HEK293 (cell line): ENCODE measurements around the gene PLA2G1B.

ENCODE experiments used
- CTCF ChIA-PET: fragments of 350-600 bp; formaldehyde crosslinking; extraction: SDS; loops from one replicate; lab custom pipeline; 2021; ENCODE audit warnings: antibody characterized with exemption; lab: Yijun Ruan, JAX
- POLR2A ChIA-PET: fragments of 300-600 bp; formaldehyde crosslinking; extraction: SDS; loops from one replicate; lab custom pipeline; 2020; ENCODE audit warnings: antibody characterized with exemption, inconsistent platforms; lab: Yijun Ruan, JAX
- H3K27ac ChIP-seq: fragments of 200-500 bp; sonication (Bioruptor generic); 2 replicates; pipeline ENCODE4 v1.5.1; 2014; ENCODE audit warnings: low read depth, low read length, control low read depth, inconsistent platforms; ENCODE audit errors: extremely low read depth
- H3K36me3 ChIP-seq, 2 experiments: fragments of 200-500 bp in 1 of 2; sonication (Bioruptor generic) in 1 of 2; 1 replicate in 1 of 2; 2 replicates in 1 of 2; pipeline ENCODE4 v1.5.1; 2014 to 2017; ENCODE audit warnings: inconsistent platforms in 2 of 2, low read length in 2 of 2; ENCODE audit not compliant: control insufficient read depth in 2 of 2, insufficient read depth in 1 of 2
- H3K4me1 ChIP-seq: fragments of 200-500 bp; sonication (Bioruptor generic); 2 replicates; pipeline ENCODE4 v1.5.1; 2014; ENCODE audit warnings: mild to moderate bottlenecking, low read length, inconsistent platforms; ENCODE audit not compliant: control insufficient read depth, insufficient read depth
- H3K4me3 ChIP-seq: 2 replicates; pipeline ENCODE4 v1.5.1; 2011; ENCODE audit warnings: low read depth, mild to moderate bottlenecking, control low read depth, low read length, moderate library complexity
- H3K9me3 ChIP-seq: fragments of 200-500 bp; sonication (Bioruptor generic); 2 replicates; pipeline ENCODE4 v1.5.1; 2014; ENCODE audit warnings: low read depth, low read length, inconsistent platforms; ENCODE audit not compliant: control insufficient read depth, insufficient read depth
- GLI2 ChIP-seq: fragments of 450-650 bp; formaldehyde crosslinking; IDR thresholded peaks from 2 replicates; pipeline ENCODE4; 2017; ENCODE audit warnings: missing biosample characterization, missing genetic modification characterization, low read depth, borderline replicate concordance
- MYNN ChIP-seq: fragments of 450-650 bp; formaldehyde crosslinking; IDR thresholded peaks from 2 replicates; pipeline ENCODE4 v1.5.1; 2016; ENCODE audit warnings: missing biosample characterization, missing genetic modification characterization, borderline replicate concordance
- SP7 ChIP-seq: fragments of 450-650 bp; formaldehyde crosslinking; IDR thresholded peaks from 2 replicates; pipeline ENCODE4 v1.5.1; 2016; ENCODE audit warnings: missing biosample characterization, missing genetic modification characterization
- ZNF146 ChIP-seq: fragments of 450-650 bp; formaldehyde crosslinking; IDR thresholded peaks from 2 replicates; pipeline ENCODE4 v1.5.1; 2016; ENCODE audit warnings: missing biosample characterization, missing genetic modification characterization
- ZNF174 ChIP-seq: fragments of 450-650 bp; formaldehyde crosslinking; IDR thresholded peaks from 2 replicates; pipeline ENCODE4 v1.5.0; 2017; ENCODE audit warnings: missing biosample characterization, mild to moderate bottlenecking, missing genetic modification characterization
- ZNF175 ChIP-seq: fragments of 450-650 bp; formaldehyde crosslinking; IDR thresholded peaks from 2 replicates; pipeline ENCODE4 v1.5.1; 2016; ENCODE audit warnings: missing biosample characterization, missing genetic modification characterization
- ZNF184 ChIP-seq: fragments of 450-650 bp; IDR thresholded peaks from 2 replicates; pipeline ENCODE4 v1.5.1; 2018; ENCODE audit warnings: missing biosample characterization, mild to moderate bottlenecking, missing genetic modification characterization
- ZNF202 ChIP-seq: fragments of 450-650 bp; formaldehyde crosslinking; IDR thresholded peaks from 2 replicates; pipeline ENCODE4 v1.5.1; 2016; ENCODE audit warnings: missing biosample characterization, missing genetic modification characterization, borderline replicate concordance
- ZNF394 ChIP-seq: fragments of 450-650 bp; formaldehyde crosslinking; IDR thresholded peaks from 2 replicates; pipeline ENCODE4 v1.5.1; 2016; ENCODE audit warnings: missing biosample characterization, missing genetic modification characterization, mild to moderate bottlenecking, moderate library complexity, borderline replicate concordance
- ZNF654 ChIP-seq: fragments of 450-650 bp; formaldehyde crosslinking; IDR thresholded peaks from 2 replicates; pipeline ENCODE4 v1.5.1; 2016; ENCODE audit warnings: low read depth, missing biosample characterization, missing genetic modification characterization
- ZNF777 ChIP-seq: fragments of 450-650 bp; formaldehyde crosslinking; IDR thresholded peaks from 2 replicates; pipeline ENCODE4 v1.5.1; 2017; ENCODE audit warnings: missing biosample characterization, missing genetic modification characterization, borderline replicate concordance
- ZNF830 ChIP-seq: fragments of 450-650 bp; IDR thresholded peaks from 2 replicates; pipeline ENCODE4 v1.5.0; 2018; ENCODE audit warnings: missing biosample characterization, missing genetic modification characterization, low read depth, mild to moderate bottlenecking, moderate library complexity
- TF ChIP-seq, protein P1 (sequence below): fragments of 450-650 bp; formaldehyde crosslinking; conservative IDR thresholded peaks from 2 replicates; pipeline ENCODE4 v1.5.1; 2016; ENCODE audit warnings: low read depth, missing biosample characterization, missing genetic modification characterization
- TF ChIP-seq, protein P2 (sequence below): fragments of 450-650 bp; formaldehyde crosslinking; IDR thresholded peaks from 2 replicates; pipeline ENCODE4 v1.5.1; 2016; ENCODE audit warnings: missing biosample characterization, missing genetic modification characterization
- TF ChIP-seq, protein P3 (sequence below): fragments of 450-650 bp; IDR thresholded peaks from 2 replicates; pipeline ENCODE4 v1.5.1; 2018; ENCODE audit warnings: missing biosample characterization, mild to moderate bottlenecking, missing genetic modification characterization
- TF ChIP-seq, protein P4 (sequence below): fragments of 450-650 bp; formaldehyde crosslinking; conservative IDR thresholded peaks from 2 replicates; pipeline ENCODE4 v1.5.1; 2016; ENCODE audit warnings: low read depth, missing biosample characterization, missing genetic modification characterization
- TF ChIP-seq, protein P5 (sequence below): fragments of 450-650 bp; formaldehyde crosslinking; IDR thresholded peaks from 2 replicates; pipeline ENCODE4 v1.5.1; 2016; ENCODE audit warnings: missing biosample characterization, missing genetic modification characterization

Gene PLA2G1B

DNA sequence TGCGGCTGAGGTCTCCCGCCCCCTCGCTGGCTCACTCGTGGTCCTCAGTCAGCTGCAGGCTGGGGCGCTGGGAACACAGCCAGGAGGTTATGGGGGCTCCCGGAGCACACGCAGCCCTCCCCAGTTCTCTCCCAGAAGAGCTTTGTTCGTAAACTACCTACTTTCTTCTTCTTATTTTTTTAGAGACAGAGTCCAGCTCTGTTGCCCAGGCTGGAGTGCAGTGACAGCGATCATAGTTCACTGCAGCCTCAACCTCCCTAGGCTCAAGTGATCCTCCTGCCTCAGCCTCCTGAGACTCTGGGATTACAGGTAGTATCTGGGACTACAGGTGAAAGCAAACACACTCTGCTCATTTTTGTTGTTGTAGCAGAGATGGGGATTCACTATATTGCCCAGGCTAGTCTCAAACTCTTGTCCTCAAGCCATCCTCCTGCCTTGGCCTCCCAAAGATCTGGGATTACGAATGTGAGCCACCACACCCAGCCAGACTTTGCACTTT is 15.5 kb upstream of the PLA2G1B start:
- H3K4me1 ChIP-seq, result no peaks in the 10 kb centered on the region
- TF ChIP-seq, protein P1, sequence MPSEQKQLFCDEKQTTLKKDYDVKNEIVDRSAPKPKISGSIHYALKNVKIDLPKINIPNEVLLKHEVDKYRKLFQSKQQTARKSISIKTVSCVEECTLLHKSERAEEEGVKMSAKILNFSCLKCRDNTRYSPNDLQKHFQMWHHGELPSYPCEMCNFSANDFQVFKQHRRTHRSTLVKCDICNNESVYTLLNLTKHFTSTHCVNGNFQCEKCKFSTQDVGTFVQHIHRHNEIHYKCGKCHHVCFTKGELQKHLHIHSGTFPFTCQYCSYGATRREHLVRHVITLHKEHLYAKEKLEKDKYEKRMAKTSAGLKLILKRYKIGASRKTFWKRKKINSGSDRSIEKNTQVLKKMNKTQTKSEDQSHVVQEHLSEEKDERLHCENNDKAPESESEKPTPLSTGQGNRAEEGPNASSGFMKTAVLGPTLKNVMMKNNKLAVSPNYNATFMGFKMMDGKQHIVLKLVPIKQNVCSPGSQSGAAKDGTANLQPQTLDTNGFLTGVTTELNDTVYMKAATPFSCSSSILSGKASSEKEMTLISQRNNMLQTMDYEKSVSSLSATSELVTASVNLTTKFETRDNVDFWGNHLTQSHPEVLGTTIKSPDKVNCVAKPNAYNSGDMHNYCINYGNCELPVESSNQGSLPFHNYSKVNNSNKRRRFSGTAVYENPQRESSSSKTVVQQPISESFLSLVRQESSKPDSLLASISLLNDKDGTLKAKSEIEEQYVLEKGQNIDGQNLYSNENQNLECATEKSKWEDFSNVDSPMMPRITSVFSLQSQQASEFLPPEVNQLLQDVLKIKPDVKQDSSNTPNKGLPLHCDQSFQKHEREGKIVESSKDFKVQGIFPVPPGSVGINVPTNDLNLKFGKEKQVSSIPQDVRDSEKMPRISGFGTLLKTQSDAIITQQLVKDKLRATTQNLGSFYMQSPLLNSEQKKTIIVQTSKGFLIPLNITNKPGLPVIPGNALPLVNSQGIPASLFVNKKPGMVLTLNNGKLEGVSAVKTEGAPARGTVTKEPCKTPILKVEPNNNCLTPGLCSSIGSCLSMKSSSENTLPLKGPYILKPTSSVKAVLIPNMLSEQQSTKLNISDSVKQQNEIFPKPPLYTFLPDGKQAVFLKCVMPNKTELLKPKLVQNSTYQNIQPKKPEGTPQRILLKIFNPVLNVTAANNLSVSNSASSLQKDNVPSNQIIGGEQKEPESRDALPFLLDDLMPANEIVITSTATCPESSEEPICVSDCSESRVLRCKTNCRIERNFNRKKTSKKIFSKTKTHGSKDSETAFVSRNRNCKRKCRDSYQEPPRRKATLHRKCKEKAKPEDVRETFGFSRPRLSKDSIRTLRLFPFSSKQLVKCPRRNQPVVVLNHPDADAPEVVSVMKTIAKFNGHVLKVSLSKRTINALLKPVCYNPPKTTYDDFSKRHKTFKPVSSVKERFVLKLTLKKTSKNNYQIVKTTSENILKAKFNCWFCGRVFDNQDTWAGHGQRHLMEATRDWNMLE, result no peak
- TF ChIP-seq ZNF777 (tag by site-specific recombination), result no peak
- TF ChIP-seq ZNF654 (tag by site-specific recombination), result no peak
- TF ChIP-seq, protein P2, sequence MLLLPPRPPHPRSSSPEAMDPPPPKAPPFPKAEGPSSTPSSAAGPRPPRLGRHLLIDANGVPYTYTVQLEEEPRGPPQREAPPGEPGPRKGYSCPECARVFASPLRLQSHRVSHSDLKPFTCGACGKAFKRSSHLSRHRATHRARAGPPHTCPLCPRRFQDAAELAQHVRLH (tag by site-specific recombination), result no peak
- TF ChIP-seq ZNF202 (tag by site-specific recombination), result no peak
- no peak for TF ChIP-seq MYNN (tag by site-specific recombination)
- TF ChIP-seq, protein P3, sequence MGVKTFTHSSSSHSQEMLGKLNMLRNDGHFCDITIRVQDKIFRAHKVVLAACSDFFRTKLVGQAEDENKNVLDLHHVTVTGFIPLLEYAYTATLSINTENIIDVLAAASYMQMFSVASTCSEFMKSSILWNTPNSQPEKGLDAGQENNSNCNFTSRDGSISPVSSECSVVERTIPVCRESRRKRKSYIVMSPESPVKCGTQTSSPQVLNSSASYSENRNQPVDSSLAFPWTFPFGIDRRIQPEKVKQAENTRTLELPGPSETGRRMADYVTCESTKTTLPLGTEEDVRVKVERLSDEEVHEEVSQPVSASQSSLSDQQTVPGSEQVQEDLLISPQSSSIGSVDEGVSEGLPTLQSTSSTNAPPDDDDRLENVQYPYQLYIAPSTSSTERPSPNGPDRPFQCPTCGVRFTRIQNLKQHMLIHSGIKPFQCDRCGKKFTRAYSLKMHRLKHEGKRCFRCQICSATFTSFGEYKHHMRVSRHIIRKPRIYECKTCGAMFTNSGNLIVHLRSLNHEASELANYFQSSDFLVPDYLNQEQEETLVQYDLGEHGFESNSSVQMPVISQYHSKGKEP (tag by site-specific recombination), result no peak
- no peak for TF ChIP-seq ZNF174
- TF ChIP-seq ZNF175 (tag by site-specific recombination), result no peak
- TF ChIP-seq GLI2 (tag by site-specific recombination), result no peak
- no peak for TF ChIP-seq SP7 (tag by site-specific recombination)
- TF ChIP-seq ZNF184 (tag by site-specific recombination), result no peak
- TF ChIP-seq, protein P4, sequence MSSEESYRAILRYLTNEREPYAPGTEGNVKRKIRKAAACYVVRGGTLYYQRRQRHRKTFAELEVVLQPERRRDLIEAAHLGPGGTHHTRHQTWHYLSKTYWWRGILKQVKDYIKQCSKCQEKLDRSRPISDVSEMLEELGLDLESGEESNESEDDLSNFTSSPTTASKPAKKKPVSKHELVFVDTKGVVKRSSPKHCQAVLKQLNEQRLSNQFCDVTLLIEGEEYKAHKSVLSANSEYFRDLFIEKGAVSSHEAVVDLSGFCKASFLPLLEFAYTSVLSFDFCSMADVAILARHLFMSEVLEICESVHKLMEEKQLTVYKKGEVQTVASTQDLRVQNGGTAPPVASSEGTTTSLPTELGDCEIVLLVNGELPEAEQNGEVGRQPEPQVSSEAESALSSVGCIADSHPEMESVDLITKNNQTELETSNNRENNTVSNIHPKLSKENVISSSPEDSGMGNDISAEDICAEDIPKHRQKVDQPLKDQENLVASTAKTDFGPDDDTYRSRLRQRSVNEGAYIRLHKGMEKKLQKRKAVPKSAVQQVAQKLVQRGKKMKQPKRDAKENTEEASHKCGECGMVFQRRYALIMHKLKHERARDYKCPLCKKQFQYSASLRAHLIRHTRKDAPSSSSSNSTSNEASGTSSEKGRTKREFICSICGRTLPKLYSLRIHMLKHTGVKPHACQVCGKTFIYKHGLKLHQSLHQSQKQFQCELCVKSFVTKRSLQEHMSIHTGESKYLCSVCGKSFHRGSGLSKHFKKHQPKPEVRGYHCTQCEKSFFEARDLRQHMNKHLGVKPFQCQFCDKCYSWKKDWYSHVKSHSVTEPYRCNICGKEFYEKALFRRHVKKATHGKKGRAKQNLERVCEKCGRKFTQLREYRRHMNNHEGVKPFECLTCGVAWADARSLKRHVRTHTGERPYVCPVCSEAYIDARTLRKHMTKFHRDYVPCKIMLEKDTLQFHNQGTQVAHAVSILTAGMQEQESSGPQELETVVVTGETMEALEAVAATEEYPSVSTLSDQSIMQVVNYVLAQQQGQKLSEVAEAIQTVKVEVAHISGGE (tag by site-specific recombination), result no peak
- TF ChIP-seq, protein P5, sequence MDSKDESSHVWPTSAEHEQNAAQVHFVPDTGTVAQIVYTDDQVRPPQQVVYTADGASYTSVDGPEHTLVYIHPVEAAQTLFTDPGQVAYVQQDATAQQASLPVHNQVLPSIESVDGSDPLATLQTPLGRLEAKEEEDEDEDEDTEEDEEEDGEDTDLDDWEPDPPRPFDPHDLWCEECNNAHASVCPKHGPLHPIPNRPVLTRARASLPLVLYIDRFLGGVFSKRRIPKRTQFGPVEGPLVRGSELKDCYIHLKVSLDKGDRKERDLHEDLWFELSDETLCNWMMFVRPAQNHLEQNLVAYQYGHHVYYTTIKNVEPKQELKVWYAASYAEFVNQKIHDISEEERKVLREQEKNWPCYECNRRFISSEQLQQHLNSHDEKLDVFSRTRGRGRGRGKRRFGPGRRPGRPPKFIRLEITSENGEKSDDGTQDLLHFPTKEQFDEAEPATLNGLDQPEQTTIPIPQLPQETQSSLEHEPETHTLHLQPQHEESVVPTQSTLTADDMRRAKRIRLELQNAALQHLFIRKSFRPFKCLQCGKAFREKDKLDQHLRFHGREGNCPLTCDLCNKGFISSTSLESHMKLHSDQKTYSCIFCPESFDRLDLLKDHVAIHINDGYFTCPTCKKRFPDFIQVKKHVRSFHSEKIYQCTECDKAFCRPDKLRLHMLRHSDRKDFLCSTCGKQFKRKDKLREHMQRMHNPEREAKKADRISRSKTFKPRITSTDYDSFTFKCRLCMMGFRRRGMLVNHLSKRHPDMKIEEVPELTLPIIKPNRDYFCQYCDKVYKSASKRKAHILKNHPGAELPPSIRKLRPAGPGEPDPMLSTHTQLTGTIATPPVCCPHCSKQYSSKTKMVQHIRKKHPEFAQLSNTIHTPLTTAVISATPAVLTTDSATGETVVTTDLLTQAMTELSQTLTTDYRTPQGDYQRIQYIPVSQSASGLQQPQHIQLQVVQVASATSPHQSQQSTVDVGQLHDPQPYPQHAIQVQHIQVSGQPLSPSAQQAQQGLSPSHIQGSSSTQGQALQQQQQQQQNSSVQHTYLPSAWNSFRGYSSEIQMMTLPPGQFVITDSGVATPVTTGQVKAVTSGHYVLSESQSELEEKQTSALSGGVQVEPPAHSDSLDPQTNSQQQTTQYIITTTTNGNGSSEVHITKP, result no peak
- no peak for TF ChIP-seq ZNF394 (tag by site-specific recombination)
- TF ChIP-seq ZNF830 (tag by site-specific recombination), result no peak
- no peak for TF ChIP-seq ZNF146
- H3K4me3 ChIP-seq, result no peak overlapping the region
- H3K27ac ChIP-seq, result no peak overlapping the region
- ChIA-PET CTCF (no interaction called here), POLR2A (no interaction called here)
- H3K9me3 ChIP-seq, result no peaks in the 10 kb centered on the region
- H3K36me3 ChIP-seq, result peaks cover 3 to 35% of the 10 kb centered on the region in 2 experiments; a peak in 2 of 3 replicates
